HEK293 (cell line): ENCODE data around the gene SIGMAR1.

Experiments
- CTCF ChIA-PET: fragments of 350-600 bp; formaldehyde crosslinking; extraction: SDS; loops from one replicate; lab custom pipeline; 2021; ENCODE audit warnings: antibody characterized with exemption; lab: Yijun Ruan, JAX
- POLR2A ChIA-PET: fragments of 300-600 bp; formaldehyde crosslinking; extraction: SDS; loops from one replicate; lab custom pipeline; 2020; ENCODE audit warnings: antibody characterized with exemption, inconsistent platforms; lab: Yijun Ruan, JAX
- H3K27ac ChIP-seq: fragments of 200-500 bp; sonication (Bioruptor generic); 2 replicates; pipeline ENCODE4 v1.5.1; 2014; ENCODE audit warnings: low read depth, low read length, control low read depth, inconsistent platforms; ENCODE audit errors: extremely low read depth
- H3K36me3 ChIP-seq, 2 experiments: fragments of 200-500 bp in 1 of 2; sonication (Bioruptor generic) in 1 of 2; 1 replicate in 1 of 2; 2 replicates in 1 of 2; pipeline ENCODE4 v1.5.1; 2014 to 2017; ENCODE audit warnings: inconsistent platforms in 2 of 2, low read length in 2 of 2; ENCODE audit not compliant: control insufficient read depth in 2 of 2, insufficient read depth in 1 of 2
- H3K4me1 ChIP-seq: fragments of 200-500 bp; sonication (Bioruptor generic); 2 replicates; pipeline ENCODE4 v1.5.1; 2014; ENCODE audit warnings: mild to moderate bottlenecking, low read length, inconsistent platforms; ENCODE audit not compliant: control insufficient read depth, insufficient read depth
- H3K4me3 ChIP-seq: 2 replicates; pipeline ENCODE4 v1.5.1; 2011; ENCODE audit warnings: low read depth, mild to moderate bottlenecking, control low read depth, low read length, moderate library complexity
- H3K9me3 ChIP-seq: fragments of 200-500 bp; sonication (Bioruptor generic); 2 replicates; pipeline ENCODE4 v1.5.1; 2014; ENCODE audit warnings: low read depth, low read length, inconsistent platforms; ENCODE audit not compliant: control insufficient read depth, insufficient read depth
- EGR2 ChIP-seq: fragments of 450-650 bp; formaldehyde crosslinking; IDR thresholded peaks from 2 replicates; pipeline ENCODE4 v1.5.1; 2016; ENCODE audit warnings: low read depth, missing biosample characterization, missing genetic modification characterization
- KLF1 ChIP-seq: fragments of 450-650 bp; formaldehyde crosslinking; IDR thresholded peaks from 2 replicates; pipeline ENCODE4 v1.5.1; 2016; ENCODE audit warnings: missing biosample characterization, missing genetic modification characterization
- KLF7 ChIP-seq: fragments of 450-650 bp; formaldehyde crosslinking; IDR thresholded peaks from 2 replicates; pipeline ENCODE4 v1.5.1; 2016; ENCODE audit warnings: missing biosample characterization, missing genetic modification characterization, borderline replicate concordance
- PRDM1 ChIP-seq: fragments of 450-650 bp; formaldehyde crosslinking; IDR thresholded peaks from 2 replicates; pipeline ENCODE4; 2016; ENCODE audit warnings: missing biosample characterization, missing genetic modification characterization
- SP2 ChIP-seq: fragments of 450-650 bp; formaldehyde crosslinking; IDR thresholded peaks from 2 replicates; pipeline ENCODE4 v1.5.1; 2016; ENCODE audit warnings: missing biosample characterization, missing genetic modification characterization
- WT1 ChIP-seq: fragments of 450-650 bp; formaldehyde crosslinking; IDR thresholded peaks from 2 replicates; pipeline ENCODE4 v1.5.1; 2016; ENCODE audit warnings: missing biosample characterization, missing genetic modification characterization
- ZNF16 ChIP-seq: fragments of 450-650 bp; formaldehyde crosslinking; IDR thresholded peaks from 2 replicates; pipeline ENCODE4 v1.5.1; 2016; ENCODE audit warnings: low read depth, missing biosample characterization, missing genetic modification characterization
- ZNF394 ChIP-seq: fragments of 450-650 bp; formaldehyde crosslinking; IDR thresholded peaks from 2 replicates; pipeline ENCODE4 v1.5.1; 2016; ENCODE audit warnings: missing biosample characterization, missing genetic modification characterization, mild to moderate bottlenecking, moderate library complexity, borderline replicate concordance
- ZNF521 ChIP-seq: fragments of 450-650 bp; formaldehyde crosslinking; IDR thresholded peaks from 2 replicates; pipeline ENCODE4 v1.5.1; 2017; ENCODE audit warnings: missing biosample characterization, mild to moderate bottlenecking, missing genetic modification characterization
- ZNF621 ChIP-seq: fragments of 450-650 bp; formaldehyde crosslinking; IDR thresholded peaks from 2 replicates; pipeline ENCODE4 v1.5.1; 2017; ENCODE audit warnings: missing biosample characterization, missing genetic modification characterization
- ZNF623 ChIP-seq: fragments of 450-650 bp; formaldehyde crosslinking; IDR thresholded peaks from 2 replicates; pipeline ENCODE4 v1.5.1; 2016; ENCODE audit warnings: missing biosample characterization, missing genetic modification characterization
- ZNF747 ChIP-seq: fragments of 450-650 bp; formaldehyde crosslinking; IDR thresholded peaks from 2 replicates; pipeline ENCODE4 v1.5.1; 2016; ENCODE audit warnings: missing biosample characterization, missing genetic modification characterization
- ZNF777 ChIP-seq: fragments of 450-650 bp; formaldehyde crosslinking; IDR thresholded peaks from 2 replicates; pipeline ENCODE4 v1.5.1; 2017; ENCODE audit warnings: missing biosample characterization, missing genetic modification characterization, borderline replicate concordance
- ZNF792 ChIP-seq: fragments of 450-650 bp; formaldehyde crosslinking; IDR thresholded peaks from 2 replicates; pipeline ENCODE4 v1.5.1; 2016; ENCODE audit warnings: missing biosample characterization, missing genetic modification characterization
- TF ChIP-seq, protein P1 (sequence below): fragments of 450-650 bp; formaldehyde crosslinking; IDR thresholded peaks from 2 replicates; pipeline ENCODE4 v1.5.1; 2016; ENCODE audit warnings: missing biosample characterization, missing genetic modification characterization, borderline replicate concordance
- TF ChIP-seq, protein P2 (sequence below): fragments of 450-650 bp; formaldehyde crosslinking; IDR thresholded peaks from 2 replicates; pipeline ENCODE4 v1.5.1; 2016; ENCODE audit warnings: missing biosample characterization, missing genetic modification characterization
- TF ChIP-seq, protein P3 (sequence below): fragments of 450-650 bp; formaldehyde crosslinking; IDR thresholded peaks from 2 replicates; pipeline ENCODE4 v1.5.1; 2016; ENCODE audit warnings: missing biosample characterization, missing genetic modification characterization
- TF ChIP-seq, protein P4 (sequence below): fragments of 450-650 bp; formaldehyde crosslinking; IDR thresholded peaks from 2 replicates; pipeline ENCODE4 v1.5.1; 2016; ENCODE audit warnings: missing biosample characterization, missing genetic modification characterization

SIGMAR1 gene

DNA sequence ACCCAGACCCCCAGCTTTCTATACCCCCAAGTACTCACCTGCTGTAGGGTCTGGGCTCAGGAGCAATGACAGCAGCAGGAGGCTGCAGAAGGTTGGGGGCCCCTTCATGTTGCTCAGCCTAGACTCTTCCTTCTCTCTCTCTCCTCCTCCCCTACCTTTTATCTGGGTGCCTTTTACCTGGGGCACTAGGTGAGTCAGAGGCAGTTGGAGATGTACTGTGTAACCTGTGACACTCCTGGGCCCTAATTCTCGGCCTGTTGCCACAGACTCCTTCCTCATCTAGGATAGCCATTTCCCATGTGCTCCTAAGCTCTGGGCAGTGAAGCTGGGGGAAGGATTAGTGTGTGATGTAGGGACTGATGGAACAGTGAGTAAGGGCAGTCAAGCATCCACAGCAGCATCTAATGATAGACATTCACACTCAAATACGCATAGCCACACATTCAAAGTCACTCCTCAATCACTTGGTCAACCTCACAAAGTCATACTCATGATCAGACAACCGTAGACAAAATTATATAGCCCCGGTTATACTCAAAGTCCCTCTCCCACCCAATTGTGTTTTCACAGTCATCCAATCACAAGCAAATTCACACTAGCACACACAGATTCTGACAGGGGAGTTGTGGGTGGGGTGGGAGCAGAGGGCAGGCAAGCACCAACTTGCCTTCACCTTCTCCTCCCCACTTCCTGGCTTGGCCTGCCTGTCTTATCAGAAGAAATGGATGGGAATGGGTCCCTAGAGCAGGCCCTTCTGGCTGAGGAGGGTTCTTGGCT lies 25.1 kb upstream of the SIGMAR1 start, which contains the start of gene CCL27 (continued):
- TF ChIP-seq, protein P1, sequence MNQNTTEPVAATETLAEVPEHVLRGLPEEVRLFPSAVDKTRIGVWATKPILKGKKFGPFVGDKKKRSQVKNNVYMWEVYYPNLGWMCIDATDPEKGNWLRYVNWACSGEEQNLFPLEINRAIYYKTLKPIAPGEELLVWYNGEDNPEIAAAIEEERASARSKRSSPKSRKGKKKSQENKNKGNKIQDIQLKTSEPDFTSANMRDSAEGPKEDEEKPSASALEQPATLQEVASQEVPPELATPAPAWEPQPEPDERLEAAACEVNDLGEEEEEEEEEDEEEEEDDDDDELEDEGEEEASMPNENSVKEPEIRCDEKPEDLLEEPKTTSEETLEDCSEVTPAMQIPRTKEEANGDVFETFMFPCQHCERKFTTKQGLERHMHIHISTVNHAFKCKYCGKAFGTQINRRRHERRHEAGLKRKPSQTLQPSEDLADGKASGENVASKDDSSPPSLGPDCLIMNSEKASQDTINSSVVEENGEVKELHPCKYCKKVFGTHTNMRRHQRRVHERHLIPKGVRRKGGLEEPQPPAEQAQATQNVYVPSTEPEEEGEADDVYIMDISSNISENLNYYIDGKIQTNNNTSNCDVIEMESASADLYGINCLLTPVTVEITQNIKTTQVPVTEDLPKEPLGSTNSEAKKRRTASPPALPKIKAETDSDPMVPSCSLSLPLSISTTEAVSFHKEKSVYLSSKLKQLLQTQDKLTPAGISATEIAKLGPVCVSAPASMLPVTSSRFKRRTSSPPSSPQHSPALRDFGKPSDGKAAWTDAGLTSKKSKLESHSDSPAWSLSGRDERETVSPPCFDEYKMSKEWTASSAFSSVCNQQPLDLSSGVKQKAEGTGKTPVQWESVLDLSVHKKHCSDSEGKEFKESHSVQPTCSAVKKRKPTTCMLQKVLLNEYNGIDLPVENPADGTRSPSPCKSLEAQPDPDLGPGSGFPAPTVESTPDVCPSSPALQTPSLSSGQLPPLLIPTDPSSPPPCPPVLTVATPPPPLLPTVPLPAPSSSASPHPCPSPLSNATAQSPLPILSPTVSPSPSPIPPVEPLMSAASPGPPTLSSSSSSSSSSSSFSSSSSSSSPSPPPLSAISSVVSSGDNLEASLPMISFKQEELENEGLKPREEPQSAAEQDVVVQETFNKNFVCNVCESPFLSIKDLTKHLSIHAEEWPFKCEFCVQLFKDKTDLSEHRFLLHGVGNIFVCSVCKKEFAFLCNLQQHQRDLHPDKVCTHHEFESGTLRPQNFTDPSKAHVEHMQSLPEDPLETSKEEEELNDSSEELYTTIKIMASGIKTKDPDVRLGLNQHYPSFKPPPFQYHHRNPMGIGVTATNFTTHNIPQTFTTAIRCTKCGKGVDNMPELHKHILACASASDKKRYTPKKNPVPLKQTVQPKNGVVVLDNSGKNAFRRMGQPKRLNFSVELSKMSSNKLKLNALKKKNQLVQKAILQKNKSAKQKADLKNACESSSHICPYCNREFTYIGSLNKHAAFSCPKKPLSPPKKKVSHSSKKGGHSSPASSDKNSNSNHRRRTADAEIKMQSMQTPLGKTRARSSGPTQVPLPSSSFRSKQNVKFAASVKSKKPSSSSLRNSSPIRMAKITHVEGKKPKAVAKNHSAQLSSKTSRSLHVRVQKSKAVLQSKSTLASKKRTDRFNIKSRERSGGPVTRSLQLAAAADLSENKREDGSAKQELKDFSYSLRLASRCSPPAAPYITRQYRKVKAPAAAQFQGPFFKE: no peak
- TF ChIP-seq ZNF777 (tag by site-specific recombination) (no peak), ZNF394 (no peak), KLF1 (tag by site-specific recombination) (no peak), EGR2 (tag by site-specific recombination) (peak; percentile 37; the same call in 1 of the 2 replicates), ZNF16 (no peak), ZNF521 (tag by site-specific recombination) (no peak), PRDM1 (tag by site-specific recombination) (no peak), SP2 (tag by site-specific recombination) (peak; percentile 23; the same call in 1 of the 2 replicates), WT1 (tag by site-specific recombination) (0 out of 2 replicates have a peak, but pooled peaks have one; percentile 23), ZNF623 (no peak)
- TF ChIP-seq, protein P2, sequence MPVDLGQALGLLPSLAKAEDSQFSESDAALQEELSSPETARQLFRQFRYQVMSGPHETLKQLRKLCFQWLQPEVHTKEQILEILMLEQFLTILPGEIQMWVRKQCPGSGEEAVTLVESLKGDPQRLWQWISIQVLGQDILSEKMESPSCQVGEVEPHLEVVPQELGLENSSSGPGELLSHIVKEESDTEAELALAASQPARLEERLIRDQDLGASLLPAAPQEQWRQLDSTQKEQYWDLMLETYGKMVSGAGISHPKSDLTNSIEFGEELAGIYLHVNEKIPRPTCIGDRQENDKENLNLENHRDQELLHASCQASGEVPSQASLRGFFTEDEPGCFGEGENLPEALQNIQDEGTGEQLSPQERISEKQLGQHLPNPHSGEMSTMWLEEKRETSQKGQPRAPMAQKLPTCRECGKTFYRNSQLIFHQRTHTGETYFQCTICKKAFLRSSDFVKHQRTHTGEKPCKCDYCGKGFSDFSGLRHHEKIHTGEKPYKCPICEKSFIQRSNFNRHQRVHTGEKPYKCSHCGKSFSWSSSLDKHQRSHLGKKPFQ (tag by site-specific recombination): no peak

DNA sequence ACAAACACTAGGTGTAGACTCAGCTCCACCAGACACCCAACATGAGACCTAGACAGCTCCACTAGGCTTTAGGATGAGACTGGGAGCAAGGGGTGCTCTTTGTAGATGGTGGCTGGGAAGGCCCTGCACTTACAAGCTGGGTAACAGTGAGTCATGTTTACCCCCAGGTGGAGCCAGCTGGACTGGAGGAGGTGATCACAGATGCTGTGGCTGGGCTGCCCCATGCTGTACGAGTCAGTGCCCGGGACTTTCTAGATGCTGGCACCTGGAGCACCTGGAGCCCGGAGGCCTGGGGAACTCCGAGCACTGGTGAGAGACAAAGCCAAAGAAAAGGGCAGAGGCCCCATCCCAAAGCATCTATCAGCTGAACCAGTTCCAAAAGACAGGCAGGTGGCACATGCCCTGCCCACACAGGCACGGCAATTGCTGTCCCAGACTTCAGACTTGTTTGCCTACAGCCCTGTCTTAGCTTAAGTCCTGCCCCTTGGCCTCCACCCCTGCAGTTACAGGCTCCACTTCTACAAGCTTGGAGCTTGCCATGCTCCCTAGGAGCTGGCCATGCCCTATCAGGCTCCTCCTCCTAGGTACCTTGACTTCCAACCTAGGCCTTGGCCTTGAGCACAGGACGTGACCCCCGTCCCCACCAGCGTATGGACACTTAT lies 22.1 kb upstream of the SIGMAR1 start:
- TF ChIP-seq, protein P3, sequence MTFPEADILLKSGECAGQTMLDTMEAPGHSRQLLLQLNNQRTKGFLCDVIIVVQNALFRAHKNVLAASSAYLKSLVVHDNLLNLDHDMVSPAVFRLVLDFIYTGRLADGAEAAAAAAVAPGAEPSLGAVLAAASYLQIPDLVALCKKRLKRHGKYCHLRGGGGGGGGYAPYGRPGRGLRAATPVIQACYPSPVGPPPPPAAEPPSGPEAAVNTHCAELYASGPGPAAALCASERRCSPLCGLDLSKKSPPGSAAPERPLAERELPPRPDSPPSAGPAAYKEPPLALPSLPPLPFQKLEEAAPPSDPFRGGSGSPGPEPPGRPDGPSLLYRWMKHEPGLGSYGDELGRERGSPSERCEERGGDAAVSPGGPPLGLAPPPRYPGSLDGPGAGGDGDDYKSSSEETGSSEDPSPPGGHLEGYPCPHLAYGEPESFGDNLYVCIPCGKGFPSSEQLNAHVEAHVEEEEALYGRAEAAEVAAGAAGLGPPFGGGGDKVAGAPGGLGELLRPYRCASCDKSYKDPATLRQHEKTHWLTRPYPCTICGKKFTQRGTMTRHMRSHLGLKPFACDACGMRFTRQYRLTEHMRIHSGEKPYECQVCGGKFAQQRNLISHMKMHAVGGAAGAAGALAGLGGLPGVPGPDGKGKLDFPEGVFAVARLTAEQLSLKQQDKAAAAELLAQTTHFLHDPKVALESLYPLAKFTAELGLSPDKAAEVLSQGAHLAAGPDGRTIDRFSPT: no peak
- TF ChIP-seq, protein P4, sequence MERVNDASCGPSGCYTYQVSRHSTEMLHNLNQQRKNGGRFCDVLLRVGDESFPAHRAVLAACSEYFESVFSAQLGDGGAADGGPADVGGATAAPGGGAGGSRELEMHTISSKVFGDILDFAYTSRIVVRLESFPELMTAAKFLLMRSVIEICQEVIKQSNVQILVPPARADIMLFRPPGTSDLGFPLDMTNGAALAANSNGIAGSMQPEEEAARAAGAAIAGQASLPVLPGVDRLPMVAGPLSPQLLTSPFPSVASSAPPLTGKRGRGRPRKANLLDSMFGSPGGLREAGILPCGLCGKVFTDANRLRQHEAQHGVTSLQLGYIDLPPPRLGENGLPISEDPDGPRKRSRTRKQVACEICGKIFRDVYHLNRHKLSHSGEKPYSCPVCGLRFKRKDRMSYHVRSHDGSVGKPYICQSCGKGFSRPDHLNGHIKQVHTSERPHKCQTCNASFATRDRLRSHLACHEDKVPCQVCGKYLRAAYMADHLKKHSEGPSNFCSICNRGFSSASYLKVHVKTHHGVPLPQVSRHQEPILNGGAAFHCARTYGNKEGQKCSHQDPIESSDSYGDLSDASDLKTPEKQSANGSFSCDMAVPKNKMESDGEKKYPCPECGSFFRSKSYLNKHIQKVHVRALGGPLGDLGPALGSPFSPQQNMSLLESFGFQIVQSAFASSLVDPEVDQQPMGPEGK (tag by site-specific recombination): no peak
- TF ChIP-seq ZNF621 (tag by site-specific recombination): no peak
- no peak for TF ChIP-seq ZNF747 (tag by site-specific recombination)
- TF ChIP-seq ZNF792 (tag by site-specific recombination): no peak
- TF ChIP-seq KLF7: no peak
- Histone ChIP-seq H3K27ac (no peak overlapping the region), H3K4me1 (peaks cover 2% of the 10 kb centered on the region; the same call in 1 of the 2 replicates), H3K4me3 (no peak overlapping the region), H3K9me3 (no peaks in the 10 kb centered on the region), H3K36me3 (peaks cover 0 to 13% of the 10 kb centered on the region in 2 experiments; a peak in 1 of 3 replicates)
- CTCF ChIA-PET: interaction anchor here (0.6 to 1.3 kb wide), 3 partner anchors 11 to 1286 kb away, joined by 3 to 4 read pairs (median 3); no protein-coding TSS in a partner anchor
- POLR2A ChIA-PET: interaction anchor here (1.4 to 2.1 kb wide), 3 partner anchors 8 to 39 kb away, joined by 4 to 10 read pairs (median 5); partner anchors contain the start of genes DCTN3, GALT and IL11RA
